HepG2 (cell line): ENCODE results near the gene ITIH6. TPM values are rescaled to one million over a fixed set of nuclear protein-coding genes. Genes with fewer than 3 reads are reported as not detected.
"Not testable (repeated sequence)": the region's sequence is repeated elsewhere in the genome, so short reads cannot be mapped to it uniquely, and the experiment has no call there.

Experiments
- ATAC-seq: fragments of 200-7000 bp; cut with Tn5 transposase; 3 replicates; pipeline ENCODE4 v1.9.1; 2020; ENCODE audit warnings: mild to moderate bottlenecking, moderate library complexity
- BruUV-seq: library from RNA; stranded (reverse); fragments of 400-500 nt; replicated peaks from 2 replicates; lab custom pipeline; 2021; lab: Mats Ljungman, UMichigan
- CTCF ChIA-PET: fragments of 300-600 bp; formaldehyde crosslinking; extraction: SDS; loops from one replicate; lab custom pipeline; 2021; ENCODE audit warnings: low total read pairs, inconsistent platforms, low intra/inter-chr PET ratio; lab: Yijun Ruan, JAX
- POLR2A ChIA-PET: fragments of 350-600 bp; sonication (Branson Sonifier 250); formaldehyde crosslinking; loops from one replicate; lab custom pipeline; 2020; ENCODE audit warnings: antibody characterized with exemption, inconsistent platforms; lab: Yijun Ruan, JAX
- DNase-seq: peaks from one replicate; pipeline ENCODE4 v3.0.0-alpha.2; 2015; ENCODE audit warnings: low spot score
- FAIRE-seq: peaks from 3 replicates; lab custom pipeline; 2011; peaks lifted over from hg19 to GRCh38; lab: Jason Lieb, UNC
- H2AFZ ChIP-seq: one replicate; pipeline ENCODE4 v1.6.1; 2011; ENCODE audit warnings: low read length, inconsistent platforms
- H3K27ac ChIP-seq: fragments of 300-600 bp; 3 replicates; pipeline ENCODE4 v1.8.0; 2011; ENCODE audit warnings: mixed run types, mild to moderate bottlenecking, mixed read lengths, low read length, inconsistent platforms; ENCODE audit not compliant: insufficient read depth; ENCODE audit errors: extremely low read length
- H3K27me3 ChIP-seq, 2 experiments: fragments of 200-600 bp in 1 of 2; 2 replicates in 1 of 2; 3 replicates in 1 of 2; pipeline versions ENCODE4 v1.6.0 to v1.8.0; 2011; ENCODE audit warnings: low read length in 2 of 2, mild to moderate bottlenecking in 2 of 2, moderate library complexity in 2 of 2, inconsistent platforms in 1 of 2; ENCODE audit not compliant: insufficient read depth in 2 of 2, control insufficient read depth in 1 of 2
- H3K36me3 ChIP-seq, 2 experiments: fragments of 200-600 bp in 1 of 2; replicated peaks in 1 of 2; 2 replicates in 1 of 2; 3 replicates in 1 of 2; pipeline versions ENCODE4 v1.5.1 to v1.8.0; 2011; ENCODE audit warnings: low read length in 2 of 2, inconsistent platforms in 1 of 2; ENCODE audit not compliant: insufficient read depth in 2 of 2, control insufficient read depth in 1 of 2
- H3K4me1 ChIP-seq: 2 replicates; pipeline ENCODE4 v1.5.1; 2012; ENCODE audit warnings: low read length, inconsistent platforms; ENCODE audit not compliant: insufficient read depth
- H3K4me2 ChIP-seq: 2 replicates; pipeline ENCODE4 v1.6.0; 2011; ENCODE audit warnings: low read depth, low read length, inconsistent platforms
- H3K4me3 ChIP-seq, 3 experiments: fragments of 200-600 bp in 1 of 3; sonication (generic), shearing (Covaris generic) in 1 of 3; replicated peaks in 1 of 3; 2 replicates each; pipeline ENCODE4 v1.5.1; 2011 to 2016; ENCODE audit warnings: low read length in 3 of 3, inconsistent platforms in 2 of 3, low read depth in 2 of 3, mild to moderate bottlenecking in 2 of 3, control low read depth in 1 of 3, mixed read lengths in 1 of 3; ENCODE audit not compliant: insufficient read depth in 1 of 3
- H3K79me2 ChIP-seq: one replicate; pipeline ENCODE4 v1.6.1; 2011; ENCODE audit warnings: low read length, inconsistent platforms; ENCODE audit not compliant: insufficient read depth
- H3K9ac ChIP-seq: 2 replicates; pipeline ENCODE4 v1.6.0; 2011; ENCODE audit warnings: mild to moderate bottlenecking, low read depth, low read length, inconsistent platforms; ENCODE audit not compliant: insufficient read depth
- H3K9me3 ChIP-seq: 2 replicates; pipeline ENCODE4 v1.5.1; 2012; ENCODE audit warnings: mild to moderate bottlenecking, low read length
- H4K20me1 ChIP-seq: 2 replicates; pipeline ENCODE4 v1.6.0; 2011; ENCODE audit warnings: inconsistent platforms, mild to moderate bottlenecking, low read length, moderate library complexity; ENCODE audit not compliant: insufficient read depth
- MIER2 ChIP-seq: IDR thresholded peaks from 2 replicates; pipeline ENCODE4 v1.6.1; 2016; ENCODE audit warnings: missing biosample characterization, missing genetic modification reagents
- PPARG ChIP-seq: conservative IDR thresholded peaks from 2 replicates; pipeline ENCODE4 v1.6.1; 2016; ENCODE audit warnings: missing biosample characterization, missing genetic modification reagents
- ZBTB8A ChIP-seq: sonication (generic); formaldehyde crosslinking; IDR thresholded peaks from 2 replicates; pipeline ENCODE4 v1.4.0; 2020; ENCODE audit warnings: mild to moderate bottlenecking, low read depth, missing genetic modification reagents, borderline replicate concordance
- ZFYVE20 ChIP-seq: sonication (generic); formaldehyde crosslinking; IDR thresholded peaks from 2 replicates; pipeline ENCODE4 v1.8.0; 2023; ENCODE audit warnings: low read depth, mild to moderate bottlenecking, moderate library complexity, missing genetic modification reagents, borderline replicate concordance
- ZMYM3 ChIP-seq: sonication (generic); formaldehyde crosslinking; IDR thresholded peaks from 2 replicates; pipeline ENCODE4 v1.5.1; 2020; ENCODE audit warnings: mild to moderate bottlenecking, missing genetic modification reagents
- ZNF264 ChIP-seq: sonication (generic); formaldehyde crosslinking; IDR thresholded peaks from 2 replicates; pipeline ENCODE4 v1.4.0; 2020; ENCODE audit warnings: missing genetic modification reagents
- ZNF317 ChIP-seq: sonication (generic); formaldehyde crosslinking; IDR thresholded peaks from 2 replicates; pipeline ENCODE4 v1.5.0; 2020; ENCODE audit warnings: mild to moderate bottlenecking, missing genetic modification reagents
- ZNF792 ChIP-seq: IDR thresholded peaks from 2 replicates; pipeline ENCODE4 v1.6.1; 2016
- WGBS: methylation state at CpG from one replicate; pipeline ENCODE4 v1.1.6; 2017; ENCODE audit warnings: low lambda C conversion rate; 5-methylcytosine and 5-hydroxymethylcytosine counted together
- in situ Hi-C: cut with HindIII; loops from 2 replicates; pipeline ENCODE4 v1.10.0; 2017; ENCODE audit warnings: low pct_unique_long_range_greater_than_20kb; ENCODE audit not compliant: extremely low pct_ligation_motif_present
- intact Hi-C: fragments of 100-400 bp; cut with micrococcal nuclease; formaldehyde crosslinking; loops from one replicate; pipeline ENCODE4 v1.10.0; 2022; ENCODE audit not compliant: unreplicated experiment
- polyA plus RNA-seq, 8 experiments: library from polyadenylated mRNA; depleted of rRNA in 3 of 8; stranded (reverse) in 7 of 8; unstranded in 1 of 8; fragments of >200 nt; fragmentation: Illumina TruSeq in 4 of 8; extraction: Trizol in 4 of 8; gene quantifications; 2 replicates each; pipeline versions ENCODE4 v1.2.1 to v1.2.3, GENCODE V29; 2011 to 2016; ENCODE audit warnings: low read depth in 4 of 8, missing spikeins in 1 of 8, mixed read lengths in 1 of 8; ENCODE audit not compliant: insufficient read depth in 1 of 8
- total RNA-seq, 5 experiments: library from RNA; depleted of rRNA; stranded (reverse); fragments of >200 nt; fragmentation: Illumina TruSeq; extraction: Trizol; gene quantifications; 2 replicates each; pipeline ENCODE4 v1.2.3, GENCODE V29; 2016; ENCODE audit warnings: low read depth in 1 of 5
- TF ChIP-seq, protein P1 (sequence below): sonication (generic); formaldehyde crosslinking; IDR thresholded peaks from 2 replicates; pipeline ENCODE4 v1.5.0; 2020; ENCODE audit warnings: missing genetic modification reagents

The ITIH6 gene
- total and polyA plus RNA-seq, 2 of the 13 experiments (the other 11 are each of a cell fraction or from before 2014, with no cell fraction given): not detected

DNA sequence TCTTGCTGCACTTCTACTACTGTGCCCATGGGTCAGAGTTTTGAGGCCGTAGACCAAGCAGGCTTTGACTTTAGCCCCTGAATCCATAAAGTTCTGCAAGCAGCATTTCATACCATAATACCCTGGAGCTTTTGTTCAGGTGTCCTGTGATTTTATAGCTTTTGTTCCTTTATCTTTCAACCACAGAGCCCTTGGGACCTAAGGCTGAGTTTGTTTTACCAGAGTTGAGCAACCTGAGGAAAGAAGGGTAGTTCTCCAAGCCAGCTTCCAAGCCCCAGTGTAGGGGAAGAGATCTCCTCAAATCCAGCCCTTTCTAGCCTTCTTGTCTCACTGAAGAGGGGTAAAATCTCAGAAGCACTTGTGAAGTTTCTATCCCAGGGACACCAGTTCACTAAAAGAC, 44.6 kb upstream of the ITIH6 start:
- Histone ChIP-seq H3K4me3 (no peak overlapping the region), H3K36me3 (no peaks in the 10 kb centered on the region), H2AFZ (no peak overlapping the region), H3K79me2 (no peaks in the 10 kb centered on the region), H4K20me1 (no peaks in the 10 kb centered on the region), H3K9me3 (no peaks in the 10 kb centered on the region), H3K4me2 (no peak overlapping the region), H3K9ac (no peak overlapping the region), H3K27me3 (no peaks in the 10 kb centered on the region), H3K27ac (no peak overlapping the region), H3K4me1 (no peaks in the 10 kb centered on the region)
- in situ Hi-C loops: no loop called here
- FAIRE-seq (no peak), DNase-seq (no peak), ATAC-seq (no peak)
- WGBS: no CpG with 5 or more reads among the region's 1 CpG
- TF ChIP-seq ZNF264 (CRISPR knock-in tag) (no peak), MIER2 (no peak), ZFYVE20 (CRISPR knock-in tag) (no peak), ZBTB8A (CRISPR knock-in tag) (no peak), ZNF317 (no peak), PPARG (CRISPR knock-in tag) (no peak), ZMYM3 (CRISPR knock-in tag) (no peak), ZNF792 (CRISPR knock-in tag) (no peak)
- TF ChIP-seq, protein P1, sequence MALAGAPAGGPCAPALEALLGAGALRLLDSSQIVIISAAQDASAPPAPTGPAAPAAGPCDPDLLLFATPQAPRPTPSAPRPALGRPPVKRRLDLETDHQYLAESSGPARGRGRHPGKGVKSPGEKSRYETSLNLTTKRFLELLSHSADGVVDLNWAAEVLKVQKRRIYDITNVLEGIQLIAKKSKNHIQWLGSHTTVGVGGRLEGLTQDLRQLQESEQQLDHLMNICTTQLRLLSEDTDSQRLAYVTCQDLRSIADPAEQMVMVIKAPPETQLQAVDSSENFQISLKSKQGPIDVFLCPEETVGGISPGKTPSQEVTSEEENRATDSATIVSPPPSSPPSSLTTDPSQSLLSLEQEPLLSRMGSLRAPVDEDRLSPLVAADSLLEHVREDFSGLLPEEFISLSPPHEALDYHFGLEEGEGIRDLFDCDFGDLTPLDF: no peak
- no TSS peak for BruUV-seq
- intact Hi-C loops: no loop called here
- CTCF ChIA-PET: no interaction called here
- POLR2A ChIA-PET: no interaction called here

GRCh38 chrX:54841184-54841874, 43.3 kb upstream of the ITIH6 start:
- H3K27ac ChIP-seq, CTCF ChIA-PET, H3K4me2 ChIP-seq, POLR2A ChIA-PET, H4K20me1 ChIP-seq, intact Hi-C loops, ATAC-seq, H2AFZ ChIP-seq, BruUV-seq, DNase-seq, H3K4me3 ChIP-seq, in situ Hi-C loops, FAIRE-seq, H3K4me1 ChIP-seq, H3K9me3 ChIP-seq, H3K79me2 ChIP-seq, H3K9ac ChIP-seq, H3K36me3 ChIP-seq, H3K27me3 ChIP-seq: not testable (repeated sequence)
- WGBS: 0% methylated on average over 1 of the region's 3 CpGs
